Transverse colon (tissue), 4 donors: Measurements from ENCODE around the gene PCBP3.

Experiments used
- POLR2A ChIP-seq: fragments of 450-650 bp; IDR thresholded peaks from one replicate; pipeline ENCODE4 v1.6.1; 2016; ENCODE audit warnings: antibody characterized with exemption, mild to moderate bottlenecking, moderate library complexity
- POLR2AphosphoS5 ChIP-seq, 3 donors: sonication (generic); formaldehyde crosslinking; IDR thresholded peaks; one replicate each; pipeline ENCODE4 v1.6.1; 2016; ENCODE audit warnings: antibody characterized with exemption in 3 of 3
- TF ChIP-seq, protein P1 (sequence below), 5 experiments: fragments of 200-600 bp in 3 of 5; fragments of 450-650 bp in 2 of 5; sonication (generic) in 3 of 5; IDR thresholded peaks; 1 replicate in 2 of 5; 2 replicates in 3 of 5; pipeline ENCODE4 v1.5.1; 2016 to 2017; ENCODE audit warnings: antibody characterized with exemption in 5 of 5, inconsistent platforms in 3 of 5, mild to moderate bottlenecking in 2 of 5, moderate library complexity in 1 of 5

- TF ChIP-seq, protein P1, sequence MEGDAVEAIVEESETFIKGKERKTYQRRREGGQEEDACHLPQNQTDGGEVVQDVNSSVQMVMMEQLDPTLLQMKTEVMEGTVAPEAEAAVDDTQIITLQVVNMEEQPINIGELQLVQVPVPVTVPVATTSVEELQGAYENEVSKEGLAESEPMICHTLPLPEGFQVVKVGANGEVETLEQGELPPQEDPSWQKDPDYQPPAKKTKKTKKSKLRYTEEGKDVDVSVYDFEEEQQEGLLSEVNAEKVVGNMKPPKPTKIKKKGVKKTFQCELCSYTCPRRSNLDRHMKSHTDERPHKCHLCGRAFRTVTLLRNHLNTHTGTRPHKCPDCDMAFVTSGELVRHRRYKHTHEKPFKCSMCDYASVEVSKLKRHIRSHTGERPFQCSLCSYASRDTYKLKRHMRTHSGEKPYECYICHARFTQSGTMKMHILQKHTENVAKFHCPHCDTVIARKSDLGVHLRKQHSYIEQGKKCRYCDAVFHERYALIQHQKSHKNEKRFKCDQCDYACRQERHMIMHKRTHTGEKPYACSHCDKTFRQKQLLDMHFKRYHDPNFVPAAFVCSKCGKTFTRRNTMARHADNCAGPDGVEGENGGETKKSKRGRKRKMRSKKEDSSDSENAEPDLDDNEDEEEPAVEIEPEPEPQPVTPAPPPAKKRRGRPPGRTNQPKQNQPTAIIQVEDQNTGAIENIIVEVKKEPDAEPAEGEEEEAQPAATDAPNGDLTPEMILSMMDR (IDR thresholded peaks at IDR 0.05): no peak
- TF ChIP-seq POLR2A: no peak
- TF ChIP-seq POLR2AphosphoS5 (IDR thresholded peaks at IDR 0.05): no peak
Observed at GRCh38 chr21:45977396-45977795, 333.9 kb downstream of the PCBP3 start.
